MM.1S (cell line): Measurements from ENCODE around the gene ARIH1.

ENCODE experiments used
- CTCF ChIP-seq: fragments of 300-600 bp; sonication (generic); IDR thresholded peaks from 2 replicates; pipeline ENCODE4 v1.5.1; 2016; ENCODE audit warnings: antibody characterized with exemption, low read length, mixed read lengths
- EZH2 ChIP-seq: fragments of 300-600 bp; sonication (generic); optimal IDR thresholded peaks from 2 replicates; pipeline ENCODE3; 2017; ENCODE audit warnings: low read depth, mild to moderate bottlenecking, antibody characterized with exemption, low read length, mixed read lengths

- TF ChIP-seq CTCF = no peak
- TF ChIP-seq EZH2 = no peak
These were observed 61.8 kb downstream of the ARIH1 start for GRCh38 chr15:72535911-72536310.
